A549 treated with Hydrocortisone at 1 μM for 4 hours (cell line): ENCODE measurements around the gene PCYT1A. TPM values are rescaled to one million over a fixed set of nuclear protein-coding genes. Genes with fewer than 3 reads are reported as not detected.

Source experiments
- total RNA-seq: library from RNA; stranded (reverse); fragments of 200-300 nt; extraction: Qiagen RNA extraction; gene quantifications from 5 replicates; pipeline ENCODE4 v1.2.3, GENCODE V29; 2022

PCYT1A gene
- 27.4 to 44.9 TPM (median 33.0 TPM) in 5 replicates for total RNA-seq

GRCh38 chr3:196287440-196288140 is at the start of gene PCYT1A:
PCYT1A (minus strand) TSS chr3:196287726; CDS start chr3:196270531, 17,195 bp downstream.

GRCh38 chr3:196317687-196318467 is 30.4 kb upstream of the PCYT1A start, which contains the start of gene DYNLT2B:
DYNLT2B (minus strand) TSS chr3:196318240; CDS start chr3:196318152, 88 bp downstream.

GRCh38 chr3:196216089-196216564 is 71.4 kb downstream of the PCYT1A start, which contains the start of gene SLC51A:
SLC51A (plus strand) TSS chr3:196216534; CDS start chr3:196216713, 179 bp downstream.

GRCh38 chr3:196210673-196211556 is 76.6 kb downstream of the PCYT1A start, which contains the start of gene ZDHHC19:
ZDHHC19 (minus strand) TSS chr3:196211400; CDS start chr3:196211315, 85 bp downstream.

Other genes with a start within 250 kb of the PCYT1A start
- gene TFRC, start 205.6 kb downstream of the PCYT1A start, total RNA-seq = 77.8 to 118 TPM (median 88.0 TPM) in 5 replicates
- gene ZDHHC19, start 76.3 kb downstream of the PCYT1A start, total RNA-seq = 0.17 to 0.35 TPM (median 0.31 TPM) in 3 of 5 replicates, not detected in the others
- gene SLC51A, start 71.2 kb downstream of the PCYT1A start, total RNA-seq = not detected in 5 replicates
- gene DYNLT2B, start 30.5 kb upstream of the PCYT1A start, total RNA-seq = 20.7 to 26.7 TPM (median 24.0 TPM) in 5 replicates
- 6.6 to 9.0 TPM (median 8.7 TPM) in 5 replicates for gene TM4SF19, start 50.7 kb upstream of the PCYT1A start, total RNA-seq
- gene UBXN7, start 144.7 kb upstream of the PCYT1A start, total RNA-seq = 5.5 to 10.6 TPM (median 9.0 TPM) in 5 replicates
- 3.3 to 4.9 TPM (median 3.5 TPM) in 5 replicates for gene RNF168, start 216.0 kb upstream of the PCYT1A start, total RNA-seq
- gene SMCO1, start 227.6 kb upstream of the PCYT1A start, total RNA-seq = not detected in 5 replicates